Lung (tissue), 12 donors: Measurements from ENCODE around the gene SLC9A7. TPM values are rescaled to one million over a fixed set of nuclear protein-coding genes. Genes with fewer than 3 reads are reported as not detected.

ENCODE experiments used
- ATAC-seq: fragments of 200-7000 bp; cut with Tn5 transposase; one replicate; pipeline ENCODE4 v1.9.1; 2020; ENCODE audit warnings: moderate number of reproducible peaks; ENCODE audit not compliant: insufficient read depth, low FRiP score
- DNase-seq, 3 donors: peaks; one replicate each; pipeline ENCODE4 v3.0.0-alpha.2; 2013 to 2017
- H3K27ac ChIP-seq, 2 donors: one replicate each; pipeline ENCODE4 v1.5.1; 2013; ENCODE audit warnings: mild to moderate bottlenecking in 2 of 2, moderate library complexity in 2 of 2, control low read depth in 1 of 2, inconsistent platforms in 1 of 2, low read depth in 1 of 2, low read length in 1 of 2
- H3K27me3 ChIP-seq, 3 donors: one replicate each; pipeline ENCODE4 v1.5.1; 2013; ENCODE audit warnings: low read length in 2 of 3; ENCODE audit not compliant: control insufficient read depth in 3 of 3, insufficient read depth in 3 of 3
- H3K36me3 ChIP-seq, 4 donors: one replicate each; pipeline ENCODE4 v1.5.1; 2013; ENCODE audit warnings: low read length in 4 of 4, mild to moderate bottlenecking in 1 of 4, moderate library complexity in 1 of 4; ENCODE audit not compliant: control insufficient read depth in 4 of 4, insufficient read depth in 4 of 4
- H3K4me1 ChIP-seq, 5 donors: one replicate each; pipeline ENCODE4 v1.5.1; 2013; ENCODE audit warnings: low read length in 5 of 5, mild to moderate bottlenecking in 2 of 5, moderate library complexity in 1 of 5; ENCODE audit not compliant: control insufficient read depth in 5 of 5, insufficient read depth in 5 of 5
- H3K4me3 ChIP-seq: one replicate; pipeline ENCODE4 v1.5.1; 2013; ENCODE audit warnings: mild to moderate bottlenecking, control low read depth, moderate library complexity
- H3K9ac ChIP-seq, 2 donors: one replicate each; pipeline ENCODE4 v1.5.1; 2013; ENCODE audit warnings: low read length in 2 of 2, control low read depth in 1 of 2; ENCODE audit not compliant: insufficient read depth in 1 of 2
- H3K9me3 ChIP-seq, 4 donors: one replicate each; pipeline ENCODE4 v1.5.1; 2013; ENCODE audit warnings: low read length in 3 of 4, mild to moderate bottlenecking in 1 of 4, moderate library complexity in 1 of 4; ENCODE audit not compliant: control insufficient read depth in 4 of 4, insufficient read depth in 3 of 4
- WGBS, 2 donors: extraction: QIAGEN DNeasy Blood & Tissue Kit; methylation state at CpG; one replicate each; pipeline ENCODE4 v1.1.7; 2013; 5-methylcytosine and 5-hydroxymethylcytosine counted together
- polyA plus RNA-seq, 2 donors: library from polyadenylated mRNA; stranded (reverse); fragments of 200-250 nt; gene quantifications; one replicate each; pipeline ENCODE4 v1.2.1, GENCODE V29; 2013
- total RNA-seq, 2 donors: library from RNA; depleted of rRNA in 1 of 2; stranded (reverse); fragments of >200 nt in 1 of 2; gene quantifications; one replicate each; pipeline ENCODE4 v1.2.1, GENCODE V29; 2014 to 2021
- TF ChIP-seq, protein P1 (sequence below): IDR thresholded peaks from 2 replicates; pipeline ENCODE4 v1.5.1; 2012; ENCODE audit warnings: mild to moderate bottlenecking; ENCODE audit errors: control extremely low read depth, extremely low read depth
- donor health status: control.
- donor health status: control.
- donor health status: Bipolar disorder and iron deficiency.
- donor health status: healthy.
- donor health status: DM: yes; HTN: yes; CAD: no.

SLC9A7 gene
- total and polyA plus RNA-seq, 4 donors = 1.2 to 6.9 (median 3.6) TPM

DNA sequence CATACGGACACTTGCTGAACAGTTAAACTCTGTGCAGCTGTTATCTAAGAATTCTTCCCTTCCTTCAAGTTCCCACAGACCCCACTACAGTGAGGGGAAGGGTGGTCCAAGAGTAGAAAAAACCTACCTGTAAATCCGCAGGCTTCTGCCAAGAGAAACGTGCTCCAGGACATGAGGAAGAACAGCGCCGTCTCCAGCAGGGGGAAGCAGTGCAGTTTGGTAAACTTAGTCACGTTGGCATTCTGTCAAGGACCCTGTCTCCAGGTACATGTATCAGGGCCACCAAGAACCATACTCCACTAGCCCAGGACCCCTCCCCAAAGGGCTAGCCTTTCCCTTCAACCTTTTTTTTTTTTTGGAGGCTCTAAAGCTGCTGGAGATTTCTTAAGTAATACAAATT, 105.4 kb downstream of the SLC9A7 start:
- ATAC-seq (no peak), DNase-seq (peak in 1 of 3 donors; percentile 29)
- WGBS, 2 donors = 28 to 40% methylated on average over 6 of the region's 6 CpGs
- Histone ChIP-seq H3K4me1 (peaks cover 0 to 11% (median 5%) of the 10 kb centered on the region in 5 donors), H3K27me3 (peaks cover 0 to 2% (median 0%) of the 10 kb centered on the region in 3 donors), H3K4me3 (no peak overlapping the region), H3K9ac (no peak overlapping the region), H3K27ac (no peak overlapping the region), H3K36me3 (no peaks in the 10 kb centered on the region), H3K9me3 (no peaks in the 10 kb centered on the region)
- TF ChIP-seq, protein P1, sequence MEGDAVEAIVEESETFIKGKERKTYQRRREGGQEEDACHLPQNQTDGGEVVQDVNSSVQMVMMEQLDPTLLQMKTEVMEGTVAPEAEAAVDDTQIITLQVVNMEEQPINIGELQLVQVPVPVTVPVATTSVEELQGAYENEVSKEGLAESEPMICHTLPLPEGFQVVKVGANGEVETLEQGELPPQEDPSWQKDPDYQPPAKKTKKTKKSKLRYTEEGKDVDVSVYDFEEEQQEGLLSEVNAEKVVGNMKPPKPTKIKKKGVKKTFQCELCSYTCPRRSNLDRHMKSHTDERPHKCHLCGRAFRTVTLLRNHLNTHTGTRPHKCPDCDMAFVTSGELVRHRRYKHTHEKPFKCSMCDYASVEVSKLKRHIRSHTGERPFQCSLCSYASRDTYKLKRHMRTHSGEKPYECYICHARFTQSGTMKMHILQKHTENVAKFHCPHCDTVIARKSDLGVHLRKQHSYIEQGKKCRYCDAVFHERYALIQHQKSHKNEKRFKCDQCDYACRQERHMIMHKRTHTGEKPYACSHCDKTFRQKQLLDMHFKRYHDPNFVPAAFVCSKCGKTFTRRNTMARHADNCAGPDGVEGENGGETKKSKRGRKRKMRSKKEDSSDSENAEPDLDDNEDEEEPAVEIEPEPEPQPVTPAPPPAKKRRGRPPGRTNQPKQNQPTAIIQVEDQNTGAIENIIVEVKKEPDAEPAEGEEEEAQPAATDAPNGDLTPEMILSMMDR = no peak

DNA sequence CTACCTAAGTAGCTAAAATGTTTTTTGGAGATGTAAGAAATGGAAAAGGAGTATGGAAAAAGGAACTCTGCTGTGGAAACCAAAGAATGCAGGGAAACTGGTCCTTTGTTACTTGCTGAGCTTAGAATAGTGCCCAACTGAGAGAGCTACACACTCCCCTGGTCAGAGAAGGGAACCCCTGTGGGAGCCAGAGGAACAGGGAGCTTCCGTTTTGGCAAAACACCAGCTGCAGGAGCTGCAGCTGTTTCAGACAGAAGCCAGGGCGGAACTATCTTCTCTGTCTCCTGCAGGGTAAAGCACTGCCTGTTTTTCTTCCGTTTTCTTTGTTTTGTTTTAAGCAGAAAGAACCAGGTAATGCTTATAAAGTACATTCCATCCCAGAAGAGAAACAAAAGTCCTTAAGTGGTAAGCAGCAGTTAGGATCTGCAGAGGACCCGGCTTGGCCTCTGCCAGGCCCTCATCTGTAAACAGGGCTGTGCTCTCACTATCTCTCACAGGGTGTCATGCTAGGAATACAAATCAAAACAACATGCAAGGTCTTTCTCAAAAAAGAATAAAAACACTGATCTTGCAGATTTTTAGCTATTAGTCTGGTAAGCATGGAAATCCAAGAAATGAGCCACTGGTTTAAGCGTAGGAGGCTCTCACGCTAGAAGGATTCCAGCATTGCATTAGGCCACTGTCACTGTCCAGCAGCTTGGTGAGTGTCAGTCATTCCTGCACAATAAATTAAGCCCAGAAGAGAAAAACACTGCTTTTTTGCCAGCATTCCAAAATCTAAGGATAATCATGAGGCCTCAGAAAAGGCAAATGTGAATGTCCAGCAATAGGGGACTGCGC, 109.3 kb downstream of the SLC9A7 start:
- peaks cover 0 to 3% (median 2%) of the 10 kb centered on the region in 3 donors for H3K27me3 ChIP-seq
- peak; percentile 40 to 68 (median 55) for DNase-seq
- TF ChIP-seq, protein P1 = no peak
- no peak overlapping the region for H3K9ac ChIP-seq
- WGBS, 2 donors = 43 to 52% methylated on average over 7 of the region's 7 CpGs
- peaks cover 3 to 11% (median 5%) of the 10 kb centered on the region in 5 donors for H3K4me1 ChIP-seq
- ATAC-seq = no peak
- no peak overlapping the region for H3K4me3 ChIP-seq
- no peak overlapping the region for H3K27ac ChIP-seq
- no peaks in the 10 kb centered on the region for H3K36me3 ChIP-seq
- no peaks in the 10 kb centered on the region for H3K9me3 ChIP-seq

DNA sequence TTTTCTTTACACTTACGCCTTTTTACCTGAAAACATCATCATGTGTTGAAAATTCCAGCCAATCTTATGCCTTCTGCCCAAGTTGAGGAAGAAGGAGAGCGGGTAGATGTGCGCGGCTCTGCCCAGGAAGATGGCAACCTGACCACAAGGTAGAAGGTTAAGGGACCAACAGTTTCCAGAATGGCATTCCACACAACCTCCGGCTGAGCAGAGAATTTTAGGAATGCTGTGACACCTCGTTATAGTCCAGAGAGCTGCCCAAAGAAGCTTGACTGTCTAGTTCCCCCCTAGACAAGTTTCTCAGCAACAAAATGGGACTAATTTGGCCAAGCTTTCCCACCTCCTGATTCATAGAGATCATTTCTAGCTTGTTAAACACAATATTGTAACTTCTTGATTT, 110.3 kb downstream of the SLC9A7 start:
- ATAC-seq = no peak
- WGBS, 2 donors = 79 to 84% methylated on average over 6 of the region's 6 CpGs

More for the DNA sequence above, 110.3 kb downstream of the SLC9A7 start:
- Histone ChIP-seq H3K9ac (no peak overlapping the region), H3K4me3 (no peak overlapping the region), H3K27me3 (peaks cover 0 to 3% (median 2%) of the 10 kb centered on the region in 3 donors), H3K36me3 (no peaks in the 10 kb centered on the region), H3K9me3 (no peaks in the 10 kb centered on the region), H3K27ac (peak overlapping the region in 1 of 2 donors; percentile 17), H3K4me1 (peaks cover 3 to 11% (median 5%) of the 10 kb centered on the region in 5 donors)
- TF ChIP-seq, protein P1 = no peak
- no peak for DNase-seq
